IPS-NIHi7 (cell line): ENCODE results near the gene KMT2D.
A peak's percentile ranks its signal among the peaks of the same experiment; 100 is the strongest.

Experiments used
- DNase-seq: peaks from one replicate; pipeline ENCODE4 v3.0.0; 2012; ENCODE audit warnings: mixed read lengths; ENCODE audit errors: extremely low spot score

Gene KMT2D

GRCh38 chr12:49033611-49034285 is 26.8 kb downstream of the KMT2D start:
- DNase-seq: no peak

- DNase-seq: no peak
Observed at GRCh38 chr12:49032679-49033447, 27.7 kb downstream of the KMT2D start.

GRCh38 chr12:49032276-49032675 is 28.3 kb downstream of the KMT2D start:
- DNase-seq: no peak

GRCh38 chr12:49031573-49032161 is 28.9 kb downstream of the KMT2D start:
- DNase-seq: no peak

GRCh38 chr12:49030714-49031572 is 29.7 kb downstream of the KMT2D start:
- no peak for DNase-seq

- no peak for DNase-seq
Observed at GRCh38 chr12:49030119-49030518, 30.5 kb downstream of the KMT2D start.

- no peak for DNase-seq
Observed at GRCh38 chr12:49028666-49029275, 31.8 kb downstream of the KMT2D start.

GRCh38 chr12:49027846-49028555 is 32.6 kb downstream of the KMT2D start:
- no peak for DNase-seq

GRCh38 chr12:49026678-49027480 is 33.7 kb downstream of the KMT2D start:
- no peak for DNase-seq

GRCh38 chr12:49026101-49026500 is 34.5 kb downstream of the KMT2D start:
- no peak for DNase-seq

GRCh38 chr12:49025463-49025862 is 35.1 kb downstream of the KMT2D start:
- DNase-seq: no peak

- no peak for DNase-seq
Observed at GRCh38 chr12:49024543-49024942, 36.1 kb downstream of the KMT2D start.

- no peak for DNase-seq
Observed at GRCh38 chr12:49023812-49024211, 36.8 kb downstream of the KMT2D start.

GRCh38 chr12:49022558-49023178 is 37.9 kb downstream of the KMT2D start:
- DNase-seq: no peak

GRCh38 chr12:49021292-49021915 is 39.2 kb downstream of the KMT2D start:
- no peak for DNase-seq

GRCh38 chr12:49020441-49020840 is 40.2 kb downstream of the KMT2D start:
- no peak for DNase-seq

GRCh38 chr12:49019443-49020324 is 40.9 kb downstream of the KMT2D start:
- peak; percentile 71 for DNase-seq

GRCh38 chr12:49019120-49019430 is 41.5 kb downstream of the KMT2D start:
- DNase-seq: no peak
